Kidney (tissue), 14 donors: ENCODE results near the gene WDR83. TPM values are rescaled to one million over a fixed set of nuclear protein-coding genes. Genes with fewer than 3 reads are reported as not detected.

Experiments used
- DNase-seq, 5 donors: peaks; one replicate each; pipeline ENCODE4 v3.0.0-alpha.2; 2013 to 2020
- FAIRE-seq: peaks from 2 replicates; lab custom pipeline; 2012; peaks lifted over from hg19 to GRCh38; lab: Jason Lieb, UNC
- H3K27ac ChIP-seq, 2 donors: one replicate each; pipeline ENCODE4 v1.7.0; 2013; ENCODE audit warnings: low read depth in 2 of 2, low read length in 2 of 2, inconsistent platforms in 1 of 2
- H3K27me3 ChIP-seq: one replicate; pipeline ENCODE4 v1.7.1; 2013; ENCODE audit warnings: low read length, inconsistent platforms; ENCODE audit not compliant: control insufficient read depth, insufficient read depth
- H3K36me3 ChIP-seq, 3 donors: one replicate each; pipeline versions ENCODE4 v1.7.0 to v1.7.1; 2013; ENCODE audit warnings: low read length in 3 of 3, control low read depth in 1 of 3, inconsistent platforms in 1 of 3; ENCODE audit not compliant: insufficient read depth in 3 of 3, control insufficient read depth in 2 of 3
- H3K4me1 ChIP-seq, 3 donors: one replicate each; pipeline versions ENCODE4 v1.7.0 to v1.7.1; 2013; ENCODE audit warnings: low read length in 3 of 3, inconsistent platforms in 1 of 3, low read depth in 1 of 3; ENCODE audit not compliant: control insufficient read depth in 2 of 3, insufficient read depth in 2 of 3
- H3K4me3 ChIP-seq, 3 donors: one replicate each; pipeline versions ENCODE4 v1.7.0 to v1.8.1; 2013; ENCODE audit warnings: low read length in 3 of 3, control low read depth in 1 of 3, inconsistent platforms in 1 of 3
- H3K9ac ChIP-seq, 3 donors: one replicate each; pipeline versions ENCODE4 v1.7.0 to v1.7.1; 2013; ENCODE audit warnings: low read length in 3 of 3, control low read depth in 1 of 3, inconsistent platforms in 1 of 3
- H3K9me3 ChIP-seq, 3 donors: one replicate each; pipeline versions ENCODE4 v1.7.0 to v1.7.1; 2013; ENCODE audit warnings: low read length in 3 of 3, control low read depth in 1 of 3, inconsistent platforms in 1 of 3; ENCODE audit not compliant: control insufficient read depth in 2 of 3, insufficient read depth in 1 of 3
- CTCF ChIP-seq: IDR thresholded peaks from 3 replicates; pipeline ENCODE4 v1.5.1; 2012; ENCODE audit warnings: mild to moderate bottlenecking, moderate library complexity, borderline replicate concordance; ENCODE audit not compliant: insufficient read depth; ENCODE audit errors: extremely low read depth
- intact Hi-C: fragments of 100-400 bp; cut with DNase I; formaldehyde crosslinking; loops from one replicate; pipeline ENCODE4 v1.11.1; 2022
- polyA plus RNA-seq: library from polyadenylated mRNA; stranded (reverse); fragments of 350-450 nt; fragmentation: Illumina TruSeq; extraction: RNeasy Lipid Tissue Mini Kit (QIAGEN cat#74804); gene quantifications from one replicate; pipeline ENCODE4 v1.2.3, GENCODE V29; 2014; ENCODE audit warnings: low read depth, low replicate concordance; ENCODE audit not compliant: insufficient read depth
- total RNA-seq: library from RNA; stranded (reverse); fragmentation: NEBNext Ultra II Directional; extraction: Animal tissue kit (Norgen Biotek cat#: 25700); gene quantifications from one replicate; pipeline ENCODE4 v1.2.1, GENCODE V29; 2021
- donor health status: control.
- donor health status: control.
- donor health status: control.
- donor health status: control.
- donor health status: control.
- donor health status: DM: yes; HTN: yes; CAD: no.
- donor health status: Normal renal cell carcinoma (clear cell type).

Gene WDR83
- total and polyA plus RNA-seq, 2 donors from 2014 or later, result 10.5 to 21.2 TPM

- Histone ChIP-seq H3K36me3 (peaks cover 21 to 44% (median 21%) of the 10 kb centered on the region in 3 donors), H3K4me3 (no peak overlapping the region), H3K27me3 (no peaks in the 10 kb centered on the region), H3K27ac (no peak overlapping the region), H3K9ac (no peak overlapping the region), H3K9me3 (peaks cover 2 to 16% (median 9%) of the 10 kb centered on the region in 3 donors), H3K4me1 (no peaks in the 10 kb centered on the region)
- FAIRE-seq (no peak), DNase-seq (no peak)
- intact Hi-C loops, result no loop called here
- TF ChIP-seq CTCF, result no peak
Observed at GRCh38 chr19:12629215-12629614, 37.4 kb upstream of the WDR83 start.

- Histone ChIP-seq H3K9me3 (no peaks in the 10 kb centered on the region), H3K27me3 (no peaks in the 10 kb centered on the region), H3K4me1 (peaks cover 0 to 6% (median 0%) of the 10 kb centered on the region in 3 donors), H3K9ac (no peak overlapping the region), H3K27ac (no peak overlapping the region), H3K4me3 (no peak overlapping the region), H3K36me3 (no peaks in the 10 kb centered on the region)
- no peak for TF ChIP-seq CTCF
- DNase-seq (peak in 1 of 5 donors; percentile 39), FAIRE-seq (no peak)
- intact Hi-C loops, result no loop called here
Observed at GRCh38 chr19:12636631-12637030, 30.0 kb upstream of the WDR83 start.

GRCh38 chr19:12638611-12639182, 27.9 kb upstream of the WDR83 start:
- H3K9ac ChIP-seq, result no peak overlapping the region
- no peaks in the 10 kb centered on the region for H3K27me3 ChIP-seq
- TF ChIP-seq CTCF, result no peak
- H3K4me1 ChIP-seq, result peaks cover 0 to 6% (median 0%) of the 10 kb centered on the region in 3 donors
- no peak overlapping the region for H3K4me3 ChIP-seq
- FAIRE-seq, result no peak
- no peaks in the 10 kb centered on the region for H3K9me3 ChIP-seq
- intact Hi-C loops, result no loop called here
- H3K36me3 ChIP-seq, result no peaks in the 10 kb centered on the region
- no peak overlapping the region for H3K27ac ChIP-seq
- DNase-seq, result no peak
